NCI-H524 treated with DMSO at 0.1 percent for 48 hours (cell line): Measurements from ENCODE around the gene CLPSL1.

Source experiments
- DNase-seq: peaks from one replicate; lab custom pipeline; 2025; lab: John Stamatoyannopoulos, UW

The CLPSL1 gene

DNA sequence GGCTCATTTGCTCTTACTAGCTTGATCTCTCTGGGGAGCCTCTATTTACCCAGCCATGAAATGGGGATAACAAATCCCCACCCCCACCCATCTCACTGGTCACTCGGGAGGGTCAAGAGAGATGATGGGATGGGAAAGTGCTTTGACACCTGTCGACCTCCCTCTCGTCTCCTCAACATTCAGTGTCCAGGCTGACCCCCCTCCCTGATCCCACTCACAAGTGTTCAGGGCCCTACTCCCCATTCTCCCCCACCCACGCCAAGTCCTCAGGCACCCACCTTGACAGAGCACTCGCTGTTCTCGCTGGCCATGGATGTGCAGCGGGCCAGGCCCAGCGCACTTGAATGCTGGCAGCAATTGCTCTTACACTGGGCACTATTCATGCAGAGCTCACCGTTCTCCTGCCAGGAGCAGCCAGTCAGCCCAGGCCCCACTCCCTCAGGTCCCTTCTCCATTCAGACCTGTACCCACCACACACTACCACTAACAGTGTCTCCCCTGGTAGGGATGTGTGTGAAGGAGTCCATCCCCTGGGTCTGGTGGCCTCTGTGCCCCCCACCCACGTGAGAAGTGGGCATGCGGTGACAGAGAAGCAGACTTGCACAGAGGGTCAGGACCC, 14.7 kb downstream of the CLPSL1 start:
- DNase-seq, result no peak

DNA sequence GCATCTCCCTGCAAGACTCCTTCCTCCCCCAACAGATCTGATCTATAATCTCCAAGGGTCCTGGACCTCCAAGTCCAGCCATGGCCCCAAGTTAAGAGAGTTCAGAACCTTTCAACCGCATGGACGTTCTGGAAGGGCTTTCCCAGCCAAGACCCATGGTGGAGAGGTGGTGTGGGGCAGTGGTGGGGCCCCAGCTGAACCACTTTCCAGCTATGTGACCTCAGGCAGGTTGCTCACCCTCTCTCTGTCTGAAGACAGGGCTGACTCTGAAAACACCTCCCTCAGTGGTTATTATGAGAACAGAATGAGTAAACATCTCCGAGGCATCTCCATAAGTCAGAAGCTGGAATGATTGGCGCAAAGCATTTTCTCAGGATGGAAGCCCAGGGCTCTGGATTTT, 15.4 kb downstream of the CLPSL1 start:
- no peak for DNase-seq

DNA sequence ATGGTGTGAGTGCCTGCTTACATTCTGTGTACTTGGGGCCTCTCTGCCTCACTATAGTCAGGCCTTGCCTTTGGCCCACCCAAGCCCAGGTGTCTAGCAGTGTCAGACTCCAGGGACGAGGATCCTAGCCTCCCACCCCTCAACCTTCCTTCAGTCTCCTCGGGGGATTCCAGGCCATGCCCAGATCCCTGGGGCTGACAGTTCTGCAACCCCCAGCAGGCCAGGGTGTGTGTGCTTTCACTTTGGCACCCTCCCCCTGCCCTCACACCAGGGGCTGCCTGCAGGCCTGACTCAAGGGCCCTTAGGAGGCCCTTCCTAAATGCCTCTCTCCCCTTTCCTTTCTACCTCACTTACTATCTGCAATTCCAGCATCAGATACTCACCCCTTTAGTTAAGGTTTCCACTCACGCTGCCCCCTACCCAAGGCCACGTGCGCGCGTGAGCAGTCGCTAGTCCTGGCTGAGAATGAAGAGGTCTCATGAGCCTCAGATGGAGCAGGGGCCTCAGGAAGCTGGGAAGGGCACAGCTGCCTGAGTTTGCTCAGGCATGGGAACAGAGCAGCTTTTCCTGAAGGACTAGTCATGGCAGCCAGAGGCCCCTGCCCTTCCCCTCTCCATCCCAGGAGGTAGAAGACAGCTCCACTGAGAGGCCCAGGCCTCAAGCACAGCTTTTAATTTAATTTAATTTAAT, 17.2 kb downstream of the CLPSL1 start:
- no peak for DNase-seq

DNA sequence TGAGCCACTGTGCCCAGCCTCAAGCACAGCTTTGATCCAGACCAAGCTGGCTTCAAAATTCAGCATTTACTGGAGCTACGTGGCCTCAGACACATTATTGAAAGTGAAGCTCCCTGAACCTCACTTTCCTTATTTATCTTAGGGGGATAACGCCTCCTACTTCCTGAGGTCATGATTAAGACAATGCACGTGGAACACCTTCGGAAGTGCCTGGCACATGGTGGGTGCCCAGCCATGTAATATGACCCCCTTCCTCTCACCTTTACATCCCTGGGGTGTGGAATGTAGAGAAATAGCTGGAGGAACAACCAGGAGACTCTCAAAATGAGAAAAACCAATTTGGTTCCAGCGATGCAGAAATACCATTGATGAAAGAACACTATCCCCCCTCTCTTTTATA, 17.9 kb downstream of the CLPSL1 start:
- DNase-seq, result no peak

DNA sequence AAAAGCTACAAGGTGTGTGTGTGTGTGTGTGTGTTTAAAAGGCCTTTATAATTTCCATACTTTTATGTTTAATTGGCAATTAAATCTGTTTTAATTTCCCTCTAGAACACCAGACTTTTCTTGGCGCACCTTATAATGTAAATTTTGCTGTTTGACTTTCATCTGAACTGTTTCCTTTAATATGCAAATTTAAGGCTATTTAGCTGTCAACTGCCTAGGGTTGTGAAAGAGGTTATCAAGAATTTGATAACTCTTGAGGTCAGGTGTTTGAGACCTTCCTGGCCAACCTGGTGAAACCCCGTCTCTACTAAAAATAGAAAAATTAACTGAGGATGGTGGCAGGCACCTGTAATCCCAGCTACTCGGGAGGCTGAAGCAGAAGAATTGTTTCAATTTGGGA, 20.3 kb downstream of the CLPSL1 start:
- DNase-seq, result no peak

DNA sequence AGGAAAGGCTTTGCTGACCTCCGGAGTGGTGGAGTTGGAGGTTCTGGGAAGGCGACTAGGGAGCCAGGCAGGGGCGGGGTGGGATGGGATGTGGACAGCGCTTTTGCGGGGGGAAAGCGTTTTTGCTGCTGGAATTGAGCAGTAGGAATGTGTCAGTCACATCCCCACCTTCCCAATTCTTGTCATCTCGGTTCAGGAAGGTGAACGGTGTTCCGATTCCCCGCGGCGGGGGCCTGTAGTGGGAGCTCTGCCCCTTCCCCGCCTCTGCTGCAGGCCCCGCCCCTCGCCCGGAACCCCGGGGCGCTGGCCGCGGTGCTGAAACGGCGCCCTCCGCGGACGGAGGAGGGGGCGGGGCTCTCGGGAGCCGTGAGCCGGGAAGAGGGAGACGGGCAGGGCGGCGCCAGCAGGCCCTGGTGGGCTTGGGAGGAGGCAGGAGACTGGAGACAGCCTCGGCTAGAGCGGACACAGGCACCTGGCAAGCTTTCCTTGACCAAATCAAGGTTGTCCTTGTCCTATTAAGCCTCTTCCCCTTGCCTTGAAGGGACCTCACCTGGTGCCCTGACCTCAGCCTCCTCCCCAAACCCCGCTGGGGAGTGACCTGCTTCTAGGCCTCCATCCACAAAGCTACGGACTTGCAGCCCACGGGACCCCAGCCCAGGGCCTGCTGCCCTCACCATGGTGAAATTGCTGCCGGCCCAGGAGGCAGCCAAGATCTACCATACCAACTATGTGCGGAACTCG, 24.3 kb downstream of the CLPSL1 start, which contains the start of gene LHFPL5:
Gene LHFPL5, plus strand, starts transcription at position 357 of the 741 bp plus-strand sequence. Its CDS starts 319 bp downstream, at position 676.
- no peak for DNase-seq

DNA sequence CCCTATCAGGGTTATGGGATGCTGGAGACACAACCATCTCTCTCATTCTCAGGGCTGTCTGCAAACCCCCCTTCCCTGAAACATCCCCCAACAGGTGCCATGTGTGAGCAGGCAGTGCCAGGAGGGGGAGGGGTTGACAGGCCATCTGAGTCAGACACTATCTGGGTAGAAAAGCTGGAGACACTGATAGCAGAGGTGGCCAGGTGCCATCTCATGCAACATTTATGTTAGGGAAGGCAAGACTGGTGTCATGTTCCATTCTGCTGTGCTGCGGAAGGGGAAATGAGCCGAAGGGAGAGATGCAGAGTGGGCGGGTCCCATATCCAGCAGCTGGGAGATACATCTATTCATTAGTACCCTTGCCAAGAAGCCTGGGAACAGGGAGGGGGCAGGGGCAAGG, 27.9 kb downstream of the CLPSL1 start:
- DNase-seq, result peak; percentile 27

DNA sequence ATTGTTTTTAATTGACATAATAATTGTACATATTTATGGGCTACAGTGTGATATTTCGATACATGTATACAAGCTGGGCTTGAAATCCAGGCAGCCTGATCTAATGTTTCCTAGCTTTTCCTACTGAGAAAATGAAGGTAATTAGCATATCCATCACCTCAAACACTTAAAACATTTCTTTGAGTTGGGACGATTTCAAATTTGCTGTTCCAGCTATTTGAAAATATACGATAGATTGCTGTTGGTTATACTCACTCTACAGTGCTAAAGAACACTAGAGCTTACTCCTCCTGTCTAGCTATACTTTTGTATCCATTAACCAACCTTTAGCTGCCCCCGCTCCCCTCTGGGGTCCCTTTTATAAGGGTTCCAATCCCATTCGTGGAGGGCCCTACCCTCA, 29.0 kb downstream of the CLPSL1 start:
- no peak for DNase-seq

DNA sequence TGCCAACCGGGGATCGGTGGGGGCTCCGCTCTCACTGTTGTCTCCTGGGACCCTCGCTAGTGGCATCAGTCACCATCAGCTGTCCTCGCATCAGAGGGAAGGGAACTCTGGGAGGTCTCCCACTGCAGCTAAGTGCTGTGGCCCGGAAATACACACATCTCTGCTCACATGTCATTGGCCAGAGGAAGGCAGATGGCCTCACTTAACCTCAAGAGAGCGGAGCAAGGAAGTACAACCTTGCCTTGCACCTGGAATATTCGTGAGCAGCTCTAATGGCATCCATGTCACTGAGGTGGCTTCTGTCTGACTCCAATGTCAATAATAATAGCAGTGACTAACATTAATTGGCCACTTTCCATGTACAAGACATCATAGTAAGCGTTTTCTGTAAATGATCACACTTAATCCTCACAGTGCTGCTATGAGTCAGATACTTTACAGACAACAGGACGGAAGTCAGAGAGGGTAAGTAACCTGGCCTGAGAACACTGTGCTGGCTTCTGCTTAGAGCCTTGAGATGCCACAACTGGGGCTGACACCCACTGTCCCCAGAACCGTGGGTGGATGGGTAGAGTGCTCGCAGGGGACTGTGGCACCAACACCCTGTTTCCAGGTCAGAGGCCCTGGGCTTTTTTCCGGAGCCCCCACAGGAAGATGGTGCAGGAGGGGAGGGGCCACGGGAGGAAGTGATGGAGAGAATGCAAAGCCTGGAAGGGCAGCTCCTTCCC, 30.3 kb downstream of the CLPSL1 start:
- DNase-seq, result no peak

DNA sequence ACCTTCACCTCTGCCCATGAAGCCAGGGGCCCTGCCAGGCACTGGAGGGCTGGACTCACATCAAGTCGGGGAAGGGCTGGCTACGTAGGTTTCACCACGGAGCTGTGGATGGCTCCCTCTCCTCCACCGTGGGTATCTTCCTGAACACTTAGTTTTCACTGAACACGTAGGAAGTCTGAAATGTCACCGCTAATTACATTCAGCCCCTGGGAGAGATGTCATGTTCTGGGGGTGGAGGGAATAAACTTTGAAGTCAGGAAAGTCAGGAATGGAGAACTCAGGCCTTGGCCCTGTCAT, 30.8 kb downstream of the CLPSL1 start:
- DNase-seq, result no peak

DNA sequence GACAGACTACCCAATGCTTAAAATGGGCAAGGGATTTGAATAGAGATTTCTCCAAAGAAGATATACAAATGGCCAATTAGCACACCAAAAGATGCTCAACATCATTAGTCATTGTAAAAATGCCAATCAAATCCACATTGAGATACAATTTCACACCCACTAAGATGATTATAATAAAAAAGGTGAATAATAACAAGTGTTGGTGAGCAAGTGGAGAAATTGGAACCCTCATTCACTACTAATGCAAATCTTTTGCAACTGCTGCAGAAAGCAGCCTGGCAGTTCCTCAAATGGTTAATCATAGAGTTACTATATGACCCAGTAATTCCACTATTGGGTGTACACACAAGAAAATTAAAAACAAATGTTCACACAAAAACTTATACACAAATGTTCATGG, 36.7 kb downstream of the CLPSL1 start:
- no peak for DNase-seq

DNA sequence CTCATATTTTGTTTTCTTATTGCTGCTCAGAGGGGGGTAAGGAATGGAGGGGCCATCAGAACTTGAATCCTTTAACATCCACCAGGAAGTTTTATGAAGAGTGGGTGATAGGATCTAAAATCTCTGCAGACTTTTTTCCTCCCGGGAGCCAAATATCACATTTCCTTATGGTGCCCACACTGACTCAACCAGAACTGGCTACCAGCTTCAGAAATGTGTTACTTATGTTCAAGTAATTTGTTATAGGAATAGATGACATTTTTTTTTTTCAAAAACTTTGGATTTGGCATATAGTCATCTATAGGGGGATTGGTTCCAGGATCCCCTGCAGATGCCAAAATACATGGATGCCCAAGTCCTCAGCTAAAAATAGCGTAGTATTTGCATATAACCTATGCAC, 42.8 kb downstream of the CLPSL1 start:
- DNase-seq, result no peak

DNA sequence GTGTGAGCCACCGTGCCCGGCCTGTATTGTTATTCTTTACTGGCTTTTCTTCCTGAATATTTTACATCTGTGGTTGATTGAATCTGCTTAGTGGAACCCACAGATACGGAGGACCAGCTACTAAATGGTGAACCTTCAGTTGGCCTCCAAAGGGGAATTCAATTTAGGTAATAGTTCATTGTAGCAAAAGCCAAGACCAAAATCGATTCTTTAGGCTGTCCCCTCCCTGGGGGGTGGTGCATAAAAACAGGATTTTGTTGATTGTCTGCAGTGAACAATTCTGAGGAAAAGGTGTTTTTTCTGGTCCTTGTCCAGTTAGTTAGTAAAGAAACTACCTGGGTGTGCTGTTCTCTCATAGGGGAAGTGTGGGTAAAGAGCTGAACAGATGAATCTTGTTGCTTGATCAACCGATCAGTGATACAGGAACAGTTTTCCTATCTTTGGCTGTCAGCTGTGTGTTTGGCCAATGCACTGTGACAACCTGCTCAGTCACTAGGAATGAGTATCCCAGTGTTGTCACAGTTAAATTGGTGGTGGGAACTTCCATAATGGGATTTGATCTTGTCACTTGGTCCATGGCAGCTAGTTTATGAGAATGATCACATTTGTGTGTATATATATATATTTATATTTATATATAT, 43.9 kb downstream of the CLPSL1 start:
- no peak for DNase-seq

DNA sequence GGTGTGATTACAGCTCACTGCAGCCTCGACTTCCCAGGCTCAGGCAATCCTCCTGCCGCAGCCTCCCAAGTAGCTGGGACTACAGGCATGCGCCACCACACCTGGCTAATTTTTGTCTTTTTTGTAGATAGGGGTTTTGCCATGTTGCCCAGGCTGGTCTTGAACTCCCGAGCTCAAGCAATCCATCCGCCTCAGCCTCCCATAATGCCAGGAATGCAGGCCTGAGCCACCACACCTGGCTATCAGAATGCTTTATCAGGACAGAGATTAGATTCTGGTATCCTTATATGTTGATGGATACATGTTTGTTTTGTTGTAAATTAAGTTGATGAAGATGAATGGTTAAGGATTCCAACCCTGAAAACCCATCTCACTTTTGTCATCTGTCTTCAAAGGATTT, 48.5 kb downstream of the CLPSL1 start:
- DNase-seq, result no peak

DNA sequence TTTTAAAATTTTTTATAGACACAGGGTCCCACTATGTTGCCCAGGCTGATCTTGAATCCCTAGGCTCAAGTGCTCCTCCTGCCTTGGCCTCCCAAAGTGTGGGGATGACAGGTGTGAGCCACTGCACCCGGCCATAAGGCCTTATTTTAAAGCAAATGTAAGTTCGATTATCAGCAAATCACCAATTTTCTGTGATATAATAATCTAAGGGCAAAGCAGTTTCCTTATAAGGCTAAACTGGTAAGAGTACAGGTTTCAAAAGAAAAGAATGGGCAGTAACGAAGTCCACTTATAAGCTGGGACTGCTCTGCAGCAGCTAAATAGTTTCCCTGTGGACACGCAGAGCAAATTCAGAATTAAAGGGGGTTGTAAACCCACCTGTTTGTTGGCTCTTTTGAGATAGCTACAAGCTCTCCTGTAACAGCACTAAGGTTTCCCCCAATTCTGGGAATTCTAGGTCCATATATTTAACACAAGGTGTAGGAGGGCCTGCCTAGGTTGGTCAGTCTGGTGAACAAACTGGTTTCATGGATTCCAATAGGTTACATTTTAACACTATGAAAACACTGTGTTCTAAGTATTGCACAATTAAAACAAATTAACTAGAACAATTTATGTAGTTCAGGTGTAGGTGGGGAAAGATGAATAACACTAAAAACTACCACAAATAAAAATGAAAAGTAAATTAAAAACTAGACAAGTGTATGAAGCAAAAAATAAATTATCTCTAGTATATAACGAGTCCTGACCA, 50.6 kb downstream of the CLPSL1 start:
- no peak for DNase-seq

DNA sequence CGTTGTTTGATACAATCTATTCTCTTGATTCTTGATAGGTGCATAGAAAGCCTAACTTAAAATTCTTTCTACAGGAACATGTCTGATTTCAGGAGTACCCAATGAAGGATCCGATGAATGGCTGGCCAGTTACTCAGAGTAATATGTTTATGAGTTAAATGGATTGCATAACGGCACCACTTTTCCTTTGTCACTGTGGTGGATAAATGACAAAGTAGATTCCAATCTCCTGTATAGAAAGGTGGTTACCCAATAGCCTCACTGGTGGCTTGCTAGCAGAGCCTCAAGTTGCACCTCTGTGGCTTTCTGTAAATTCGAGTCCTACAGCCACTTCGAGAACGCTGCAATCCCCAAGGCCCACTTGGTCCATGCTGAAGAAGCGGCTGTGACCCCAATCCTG, 52.7 kb downstream of the CLPSL1 start:
- no peak for DNase-seq
